Measurements from ENCODE around the gene NTSR1.

NTSR1 gene

GRCh38 chr20:62667530-62668440, 40.9 kb upstream of the NTSR1 start:
- H3K4me3 ChIP-seq (ENCODE audit: low read depth, low read length), result no peak overlapping the region
- DNase-seq (ENCODE audit: low read depth), result no peak
- TF ChIP-seq CTCF (IDR thresholded peaks at IDR 0.05; ENCODE audit: insufficient read depth, low read depth, low read length, missing control alignments), result no peak

- TF ChIP-seq CTCF (IDR thresholded peaks at IDR 0.05; ENCODE audit: insufficient read depth, low read depth, low read length, missing control alignments), result peak; percentile 67
- H3K4me3 ChIP-seq (ENCODE audit: low read depth, low read length), result no peak overlapping the region
- DNase-seq (ENCODE audit: low read depth), result peak; percentile 28
These were observed 40.1 kb upstream of the NTSR1 start for GRCh38 chr20:62668441-62669027.

GRCh38 chr20:62669249-62669648, 39.4 kb upstream of the NTSR1 start:
- no peak for DNase-seq (ENCODE audit: low read depth)
- TF ChIP-seq CTCF (IDR thresholded peaks at IDR 0.05; ENCODE audit: insufficient read depth, low read depth, low read length, missing control alignments), result no peak
- no peak overlapping the region for H3K4me3 ChIP-seq (ENCODE audit: low read depth, low read length)

GRCh38 chr20:62670156-62670555, 38.5 kb upstream of the NTSR1 start:
- TF ChIP-seq CTCF (IDR thresholded peaks at IDR 0.05; ENCODE audit: insufficient read depth, low read depth, low read length, missing control alignments), result no peak
- H3K4me3 ChIP-seq (ENCODE audit: low read depth, low read length), result no peak overlapping the region

GRCh38 chr20:62670998-62671397, 37.6 kb upstream of the NTSR1 start:
- no peak for DNase-seq (ENCODE audit: low read depth)
- TF ChIP-seq CTCF (IDR thresholded peaks at IDR 0.05; ENCODE audit: insufficient read depth, low read depth, low read length, missing control alignments), result no peak
- no peak overlapping the region for H3K4me3 ChIP-seq (ENCODE audit: low read depth, low read length)

More at GRCh38 chr20:62670156-62670555, 38.5 kb upstream of the NTSR1 start:
- no peak for DNase-seq (ENCODE audit: low read depth)

- DNase-seq (ENCODE audit: low read depth), result no peak
- H3K4me3 ChIP-seq (ENCODE audit: low read depth, low read length), result no peak overlapping the region
- TF ChIP-seq CTCF (IDR thresholded peaks at IDR 0.05; ENCODE audit: insufficient read depth, low read depth, low read length, missing control alignments), result no peak
These were observed 36.9 kb upstream of the NTSR1 start for GRCh38 chr20:62671765-62672164.
